ENCODE data around the gene C11orf21. TPM values are rescaled to one million over a fixed set of nuclear protein-coding genes. Genes with fewer than 3 reads are reported as not detected.

C11orf21 gene
- total and polyA plus RNA-seq, 2 experiments from 2014 or later = 1.3 to 1.8 TPM

DNA sequence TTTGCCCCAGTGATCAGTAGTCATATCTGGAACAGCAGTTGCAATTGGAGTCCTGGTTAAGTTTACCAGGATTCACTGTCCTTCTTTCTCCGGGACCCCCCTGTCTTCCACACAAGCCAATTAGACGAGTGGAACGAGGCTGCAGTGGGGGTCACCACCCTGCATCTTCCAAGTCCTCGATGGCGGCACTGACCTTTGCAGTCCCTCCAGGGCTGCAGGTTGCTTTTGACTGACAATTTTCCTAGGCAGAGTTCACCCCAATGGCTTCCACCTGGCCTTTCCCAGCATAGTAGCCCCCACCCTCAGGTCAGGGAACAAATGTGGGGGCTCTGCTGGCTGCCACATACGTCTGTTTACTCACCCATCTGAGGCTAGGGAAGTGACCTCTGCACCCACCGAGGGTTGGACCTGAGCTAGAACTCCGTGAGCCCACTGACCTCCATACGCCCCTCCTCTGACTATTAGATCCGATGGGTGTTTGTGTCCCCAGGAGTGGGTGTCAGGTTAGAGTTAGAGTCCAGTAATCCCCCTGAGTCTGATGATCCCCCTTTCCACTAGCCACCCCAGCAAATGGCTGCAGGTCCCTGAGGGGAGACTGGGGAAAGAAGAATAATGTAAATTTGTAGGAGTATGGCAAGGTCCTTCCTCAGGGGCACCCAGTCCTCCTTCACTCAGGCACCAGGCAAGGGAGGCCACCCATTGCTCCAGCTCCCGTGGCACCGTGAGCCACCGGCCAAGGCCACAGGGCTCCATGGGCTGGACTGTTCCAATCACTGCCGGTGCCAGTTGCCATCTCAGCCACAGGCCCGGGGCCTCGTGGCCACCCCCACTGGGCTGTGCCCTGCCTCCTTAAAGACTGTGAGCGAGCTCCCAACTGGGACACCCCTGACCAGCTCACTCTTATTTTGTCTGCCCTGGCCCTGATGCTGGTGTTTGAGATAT is 5.5 kb downstream of the C11orf21 start:
- TF ChIP-seq, protein P1, sequence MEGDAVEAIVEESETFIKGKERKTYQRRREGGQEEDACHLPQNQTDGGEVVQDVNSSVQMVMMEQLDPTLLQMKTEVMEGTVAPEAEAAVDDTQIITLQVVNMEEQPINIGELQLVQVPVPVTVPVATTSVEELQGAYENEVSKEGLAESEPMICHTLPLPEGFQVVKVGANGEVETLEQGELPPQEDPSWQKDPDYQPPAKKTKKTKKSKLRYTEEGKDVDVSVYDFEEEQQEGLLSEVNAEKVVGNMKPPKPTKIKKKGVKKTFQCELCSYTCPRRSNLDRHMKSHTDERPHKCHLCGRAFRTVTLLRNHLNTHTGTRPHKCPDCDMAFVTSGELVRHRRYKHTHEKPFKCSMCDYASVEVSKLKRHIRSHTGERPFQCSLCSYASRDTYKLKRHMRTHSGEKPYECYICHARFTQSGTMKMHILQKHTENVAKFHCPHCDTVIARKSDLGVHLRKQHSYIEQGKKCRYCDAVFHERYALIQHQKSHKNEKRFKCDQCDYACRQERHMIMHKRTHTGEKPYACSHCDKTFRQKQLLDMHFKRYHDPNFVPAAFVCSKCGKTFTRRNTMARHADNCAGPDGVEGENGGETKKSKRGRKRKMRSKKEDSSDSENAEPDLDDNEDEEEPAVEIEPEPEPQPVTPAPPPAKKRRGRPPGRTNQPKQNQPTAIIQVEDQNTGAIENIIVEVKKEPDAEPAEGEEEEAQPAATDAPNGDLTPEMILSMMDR (IDR thresholded peaks at IDR 0.05; ENCODE audit: low read depth, low read length) = no peak
- no peak for DNase-seq (ENCODE audit: low read depth in 1 of 2, low spot score in 1 of 2)
- H3K9me3 ChIP-seq (ENCODE audit: low read depth) = no peaks in the 10 kb centered on the region
- H3K36me3 ChIP-seq = no peaks in the 10 kb centered on the region
- peaks cover 15% of the 10 kb centered on the region for H3K4me1 ChIP-seq (ENCODE audit: low read depth)
- peaks cover 19% of the 10 kb centered on the region for H3K27me3 ChIP-seq
- no peak overlapping the region for H3K4me3 ChIP-seq
- H3K27ac ChIP-seq = no peak overlapping the region

- Histone ChIP-seq H3K4me3 (no peak overlapping the region), H3K4me1 (ENCODE audit: low read depth) (peaks cover 13% of the 10 kb centered on the region), H3K27me3 (peaks cover 27% of the 10 kb centered on the region), H3K9me3 (ENCODE audit: low read depth) (no peaks in the 10 kb centered on the region), H3K27ac (no peak overlapping the region), H3K36me3 (no peaks in the 10 kb centered on the region)
- DNase-seq (ENCODE audit: low read depth in 1 of 2, low spot score in 1 of 2) = no peak
- TF ChIP-seq, protein P1 (IDR thresholded peaks at IDR 0.05; ENCODE audit: low read depth, low read length) = no peak
These were observed 6.8 kb downstream of the C11orf21 start for GRCh38 chr11:2294926-2295290.

DNA sequence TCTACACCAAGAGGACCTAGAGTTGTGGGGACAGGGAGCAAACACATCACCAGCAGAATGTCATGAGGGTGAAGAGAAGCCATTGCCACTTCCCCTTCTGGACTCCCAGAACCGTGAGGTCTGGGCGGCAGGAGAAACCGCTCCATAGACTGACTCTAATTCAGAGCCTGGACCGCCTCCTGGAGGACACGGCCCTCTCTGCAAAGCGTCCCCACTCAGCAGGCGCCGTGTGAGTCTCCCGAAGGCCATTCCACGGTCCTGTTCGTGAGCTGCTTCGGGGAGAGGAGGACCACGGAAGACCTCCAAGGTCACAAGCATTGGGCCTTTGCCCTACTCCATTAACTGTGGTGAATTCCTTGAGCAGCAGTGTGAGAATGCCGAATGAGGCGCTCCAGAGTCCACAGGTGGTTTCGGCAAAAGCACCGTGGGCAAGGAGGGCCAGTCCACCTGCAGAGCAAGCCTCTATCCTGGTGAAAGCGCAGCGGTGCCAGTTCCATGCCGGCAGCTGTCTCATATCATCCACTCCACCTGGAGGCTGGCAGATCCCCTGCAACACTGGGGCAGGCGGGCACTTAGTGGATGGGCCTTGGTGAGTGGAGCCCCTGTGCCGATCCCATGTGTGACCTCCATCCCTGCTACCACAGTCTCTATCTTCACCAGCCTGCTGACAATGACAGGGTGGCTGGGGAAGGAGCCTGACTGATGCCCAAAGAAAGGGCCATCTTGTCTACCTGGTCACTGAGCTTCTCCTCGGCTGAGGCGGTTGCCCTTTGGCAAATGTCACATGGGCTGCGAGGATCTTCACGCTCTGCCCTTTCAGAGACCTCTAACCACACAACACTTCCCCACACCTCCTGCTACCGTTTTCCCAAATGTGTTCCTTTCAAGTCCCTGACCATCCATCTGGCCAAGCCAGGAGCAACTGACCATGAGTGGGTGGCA is 7.5 kb downstream of the C11orf21 start:
- DNase-seq (ENCODE audit: low read depth in 1 of 2, low spot score in 1 of 2) = no peak
- Histone ChIP-seq H3K4me1 (ENCODE audit: low read depth) (peaks cover 12% of the 10 kb centered on the region), H3K27me3 (peaks cover 27% of the 10 kb centered on the region), H3K27ac (no peak overlapping the region), H3K36me3 (no peaks in the 10 kb centered on the region), H3K4me3 (no peak overlapping the region), H3K9me3 (ENCODE audit: low read depth) (no peaks in the 10 kb centered on the region)
- TF ChIP-seq, protein P1 (IDR thresholded peaks at IDR 0.05; ENCODE audit: low read depth, low read length) = no peak

DNA sequence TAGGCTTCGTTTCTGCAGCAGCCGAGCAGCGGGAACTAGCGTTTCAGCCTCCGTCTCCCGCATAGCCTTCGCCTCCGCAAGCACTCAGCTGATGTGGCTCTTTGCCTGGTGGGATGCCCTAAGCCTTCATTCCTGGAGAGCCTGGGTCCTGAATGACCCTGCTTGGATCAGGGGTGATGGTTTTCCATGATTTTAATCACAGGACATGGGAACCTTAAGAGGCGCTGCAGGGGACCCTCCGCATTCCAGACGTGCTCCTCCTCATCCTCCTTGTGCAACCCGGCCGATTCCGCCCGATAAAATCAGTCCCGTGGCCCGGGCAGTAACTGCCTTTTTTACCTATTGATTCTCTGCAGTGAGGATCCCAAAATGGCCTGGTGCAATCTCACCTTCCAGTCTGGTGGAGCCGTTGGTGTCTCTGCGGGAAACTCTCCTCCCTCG is 8.2 kb downstream of the C11orf21 start:
- H3K27ac ChIP-seq = no peak overlapping the region
- DNase-seq (ENCODE audit: low read depth in 1 of 2, low spot score in 1 of 2) = no peak
- H3K36me3 ChIP-seq = no peaks in the 10 kb centered on the region
- peaks cover 6% of the 10 kb centered on the region for H3K4me1 ChIP-seq (ENCODE audit: low read depth)
- no peaks in the 10 kb centered on the region for H3K9me3 ChIP-seq (ENCODE audit: low read depth)
- peaks cover 27% of the 10 kb centered on the region for H3K27me3 ChIP-seq
- TF ChIP-seq, protein P1 (IDR thresholded peaks at IDR 0.05; ENCODE audit: low read depth, low read length) = no peak
- H3K4me3 ChIP-seq = no peak overlapping the region

DNA sequence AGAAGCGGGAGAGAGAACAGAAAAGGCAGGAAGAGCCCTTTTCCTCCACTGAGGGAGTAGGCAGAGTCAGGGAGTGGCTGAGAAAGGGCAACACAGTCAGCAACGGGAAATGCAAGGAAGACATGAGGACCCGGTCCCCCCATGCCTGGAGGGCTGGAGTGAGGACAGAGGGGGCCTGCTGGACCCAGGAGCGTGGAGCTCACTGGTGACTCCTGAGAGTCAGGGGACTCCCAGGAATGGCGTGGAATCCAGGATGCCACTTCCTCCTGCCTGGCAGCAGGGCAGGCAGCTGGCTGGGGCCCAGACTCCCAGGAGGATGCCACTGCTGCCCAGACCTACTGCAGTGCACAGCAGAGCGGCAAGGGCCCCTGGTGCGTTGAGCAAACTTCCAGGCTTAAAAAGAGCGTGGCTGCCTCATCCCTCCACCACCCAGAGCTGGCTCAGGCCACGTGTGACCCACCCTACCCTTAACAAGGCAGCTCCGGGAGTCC is 11.3 kb downstream of the C11orf21 start:
- Histone ChIP-seq H3K4me3 (no peak overlapping the region), H3K36me3 (no peaks in the 10 kb centered on the region), H3K27me3 (peaks cover 25% of the 10 kb centered on the region), H3K27ac (no peak overlapping the region), H3K9me3 (ENCODE audit: low read depth) (no peaks in the 10 kb centered on the region), H3K4me1 (ENCODE audit: low read depth) (no peaks in the 10 kb centered on the region)
- TF ChIP-seq, protein P1 (IDR thresholded peaks at IDR 0.05; ENCODE audit: low read depth, low read length) = no peak
- DNase-seq (ENCODE audit: low read depth in 1 of 2, low spot score in 1 of 2) = no peak
